Nephron progenitor cell (in vitro differentiated cells): ENCODE measurements around the gene SIM1.

Experiments
- DNase-seq: peaks from one replicate; pipeline ENCODE4 v3.0.0; 2021
- H3K27ac Mint-ChIP-seq: 2 replicates; pipeline ENCODE4 v1.8.0; 2021; ENCODE audit warnings: mild to moderate bottlenecking, moderate library complexity, mixed read lengths
- H3K27me3 Mint-ChIP-seq: 2 replicates; pipeline ENCODE4 v1.8.0; 2021; ENCODE audit warnings: mild to moderate bottlenecking, low read depth, mixed read lengths; ENCODE audit not compliant: poor library complexity
- H3K36me3 Mint-ChIP-seq: 2 replicates; pipeline ENCODE4 v1.8.0; 2021; ENCODE audit warnings: low read depth, mixed read lengths
- H3K4me1 Mint-ChIP-seq: 2 replicates; pipeline ENCODE4 v1.8.0; 2021; ENCODE audit warnings: mixed read lengths
- H3K4me3 Mint-ChIP-seq: 2 replicates; pipeline ENCODE4 v1.8.0; 2021; ENCODE audit warnings: mild to moderate bottlenecking, moderate library complexity, mixed read lengths
- H3K9me3 Mint-ChIP-seq: 2 replicates; pipeline ENCODE4 v1.8.0; 2021; ENCODE audit warnings: mild to moderate bottlenecking, moderate library complexity, mixed read lengths
- TF ChIP-seq, protein P1 (sequence below): fragments of 200-600 bp; sonication (generic); IDR thresholded peaks from 2 replicates; pipeline ENCODE4 v1.5.0; 2021; ENCODE audit warnings: antibody characterized with exemption

The SIM1 gene

GRCh38 chr6:100487638-100488037, 22.9 kb upstream of the SIM1 start:
- Mint-ChIP-seq H3K4me1 (peaks cover 29% of the 10 kb centered on the region), H3K36me3 (peaks cover 11% of the 10 kb centered on the region), H3K9me3 (peaks cover 19% of the 10 kb centered on the region), H3K27me3 (peaks cover 12% of the 10 kb centered on the region), H3K27ac (no peak overlapping the region), H3K4me3 (no peak overlapping the region)
- TF ChIP-seq, protein P1, sequence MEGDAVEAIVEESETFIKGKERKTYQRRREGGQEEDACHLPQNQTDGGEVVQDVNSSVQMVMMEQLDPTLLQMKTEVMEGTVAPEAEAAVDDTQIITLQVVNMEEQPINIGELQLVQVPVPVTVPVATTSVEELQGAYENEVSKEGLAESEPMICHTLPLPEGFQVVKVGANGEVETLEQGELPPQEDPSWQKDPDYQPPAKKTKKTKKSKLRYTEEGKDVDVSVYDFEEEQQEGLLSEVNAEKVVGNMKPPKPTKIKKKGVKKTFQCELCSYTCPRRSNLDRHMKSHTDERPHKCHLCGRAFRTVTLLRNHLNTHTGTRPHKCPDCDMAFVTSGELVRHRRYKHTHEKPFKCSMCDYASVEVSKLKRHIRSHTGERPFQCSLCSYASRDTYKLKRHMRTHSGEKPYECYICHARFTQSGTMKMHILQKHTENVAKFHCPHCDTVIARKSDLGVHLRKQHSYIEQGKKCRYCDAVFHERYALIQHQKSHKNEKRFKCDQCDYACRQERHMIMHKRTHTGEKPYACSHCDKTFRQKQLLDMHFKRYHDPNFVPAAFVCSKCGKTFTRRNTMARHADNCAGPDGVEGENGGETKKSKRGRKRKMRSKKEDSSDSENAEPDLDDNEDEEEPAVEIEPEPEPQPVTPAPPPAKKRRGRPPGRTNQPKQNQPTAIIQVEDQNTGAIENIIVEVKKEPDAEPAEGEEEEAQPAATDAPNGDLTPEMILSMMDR, result no peak
- no peak for DNase-seq

- Mint-ChIP-seq H3K27ac (no peak overlapping the region), H3K36me3 (peaks cover 7% of the 10 kb centered on the region), H3K4me1 (peaks cover 14% of the 10 kb centered on the region), H3K27me3 (peaks cover 22% of the 10 kb centered on the region), H3K4me3 (no peak overlapping the region), H3K9me3 (peaks cover 8% of the 10 kb centered on the region)
- TF ChIP-seq, protein P1, result no peak
- DNase-seq, result no peak
Observed at GRCh38 chr6:100485268-100485667, 20.5 kb upstream of the SIM1 start.

- Mint-ChIP-seq H3K4me1 (peaks cover 13% of the 10 kb centered on the region), H3K9me3 (peaks cover 3% of the 10 kb centered on the region), H3K36me3 (peaks cover 4% of the 10 kb centered on the region), H3K4me3 (no peak overlapping the region), H3K27ac (no peak overlapping the region), H3K27me3 (peaks cover 22% of the 10 kb centered on the region)
- DNase-seq, result no peak
- TF ChIP-seq, protein P1, result no peak
Observed at GRCh38 chr6:100484474-100484873, 19.8 kb upstream of the SIM1 start.

GRCh38 chr6:100482698-100483097, 18.0 kb upstream of the SIM1 start:
- no peaks in the 10 kb centered on the region for H3K9me3 Mint-ChIP-seq
- peaks cover 22% of the 10 kb centered on the region for H3K27me3 Mint-ChIP-seq
- H3K27ac Mint-ChIP-seq, result no peak overlapping the region
- TF ChIP-seq, protein P1, result no peak
- H3K36me3 Mint-ChIP-seq, result no peaks in the 10 kb centered on the region
- H3K4me3 Mint-ChIP-seq, result no peak overlapping the region
- H3K4me1 Mint-ChIP-seq, result peaks cover 16% of the 10 kb centered on the region
- no peak for DNase-seq

- Mint-ChIP-seq H3K27ac (no peak overlapping the region), H3K9me3 (peaks cover 13% of the 10 kb centered on the region), H3K4me3 (no peak overlapping the region), H3K4me1 (peaks cover 11% of the 10 kb centered on the region), H3K27me3 (peaks cover 35% of the 10 kb centered on the region), H3K36me3 (no peaks in the 10 kb centered on the region)
- TF ChIP-seq, protein P1, result peak; percentile 77
- DNase-seq, result no peak
Observed at GRCh38 chr6:100479179-100480035, 14.7 kb upstream of the SIM1 start.
